Measurements from ENCODE around the gene LIPA. TPM values are rescaled to one million over a fixed set of nuclear protein-coding genes. Genes with fewer than 3 reads are reported as not detected.

Gene LIPA
- total RNA-seq, 4 donors from 2014 or later = 19.9 to 64.1 (median 28.8) TPM

- no peak for DNase-seq
- WGBS, 2 donors = 30 to 33% methylated on average over 8 of the region's 8 CpGs
- Histone ChIP-seq H3K27ac (no peak overlapping the region), H3K36me3 (peaks cover 0 to 19% (median 0%) of the 10 kb centered on the region in 3 donors), H3K27me3 (peaks cover 0 to 1% (median 0%) of the 10 kb centered on the region in 4 donors), H3K4me3 (no peak overlapping the region), H3K4me1 (peaks cover 1 to 28% (median 6%) of the 10 kb centered on the region in 3 donors), H3K9me3 (no peaks in the 10 kb centered on the region)
- TF ChIP-seq CTCF (IDR thresholded peaks at IDR 0.05) (peak; percentile 54 to 78 (median 66)), POLR2A (IDR thresholded peaks at IDR 0.05) (no peak)
- intact Hi-C loops (cut with DNase I) = loop anchor here (5.0 kb wide), 1 partner anchor 186 kb away; no protein-coding TSS in a partner anchor
These were observed 38.3 kb downstream of the LIPA start for GRCh38 chr10:89213191-89213808.

GRCh38 chr10:89210794-89211425 is 40.7 kb downstream of the LIPA start:
- Histone ChIP-seq H3K36me3 (peaks cover 0 to 19% (median 0%) of the 10 kb centered on the region in 3 donors), H3K4me1 (peaks cover 8 to 35% (median 15%) of the 10 kb centered on the region in 3 donors), H3K4me3 (no peak overlapping the region), H3K27ac (no peak overlapping the region), H3K27me3 (peaks cover 0 to 11% (median 0%) of the 10 kb centered on the region in 4 donors), H3K9me3 (no peaks in the 10 kb centered on the region)
- WGBS, 2 donors = 76 to 87% methylated on average over 3 of the region's 3 CpGs
- no peak for DNase-seq
- TF ChIP-seq CTCF (IDR thresholded peaks at IDR 0.05) (no peak), POLR2A (IDR thresholded peaks at IDR 0.05) (no peak)
- intact Hi-C loops (cut with DNase I) = loop anchor here (5.0 kb wide), 1 partner anchor 184 kb away; no protein-coding TSS in a partner anchor

- TF ChIP-seq CTCF (IDR thresholded peaks at IDR 0.05) = no peak
- TF ChIP-seq POLR2A (IDR thresholded peaks at IDR 0.05) = no peak
- Histone ChIP-seq H3K36me3 (peaks cover 0 to 7% (median 0%) of the 10 kb centered on the region in 3 donors), H3K27ac (no peak overlapping the region), H3K4me3 (no peak overlapping the region), H3K4me1 (peaks cover 8 to 47% (median 15%) of the 10 kb centered on the region in 3 donors), H3K27me3 (peaks cover 0 to 11% (median 0%) of the 10 kb centered on the region in 4 donors), H3K9me3 (no peaks in the 10 kb centered on the region)
- 91% methylated on average over 5 of the region's 5 CpGs for WGBS, 2 donors
- DNase-seq = no peak
- intact Hi-C loops (cut with DNase I) = loop anchor here (5.0 kb wide), 1 partner anchor 182 kb away; no protein-coding TSS in a partner anchor
These were observed 41.9 kb downstream of the LIPA start for GRCh38 chr10:89209718-89210117.

GRCh38 chr10:89207801-89208551 is 43.6 kb downstream of the LIPA start:
- H3K27ac ChIP-seq = peak overlapping the region; percentile 80 to 95 (median 92)
- no peak for DNase-seq
- TF ChIP-seq CTCF (IDR thresholded peaks at IDR 0.05) = no peak
- peak in 2 of 4 donors; percentile 29 to 35 for TF ChIP-seq POLR2A (IDR thresholded peaks at IDR 0.05)
- H3K4me3 ChIP-seq = peak overlapping the region; percentile 38 to 79 (median 62)
- 4 to 27% methylated on average over 10 to 22 of the region's 60 CpGs for WGBS, 2 donors
- H3K9me3 ChIP-seq = no peaks in the 10 kb centered on the region
- H3K36me3 ChIP-seq = no peaks in the 10 kb centered on the region
- intact Hi-C loops (cut with DNase I) = no loop called here
- H3K4me1 ChIP-seq = peaks cover 15 to 58% (median 18%) of the 10 kb centered on the region in 3 donors
- H3K27me3 ChIP-seq = peaks cover 0 to 11% (median 0%) of the 10 kb centered on the region in 4 donors
